Activated CD8-positive, alpha-beta memory T cell treated with anti-CD3 and anti-CD28 coated beads for 24 hours (primary cell): ENCODE data around the gene SH2D7.

Experiments used
- DNase-seq: peaks from one replicate; pipeline ENCODE4 v3.0.0-alpha.2; 2020

SH2D7 gene

DNA sequence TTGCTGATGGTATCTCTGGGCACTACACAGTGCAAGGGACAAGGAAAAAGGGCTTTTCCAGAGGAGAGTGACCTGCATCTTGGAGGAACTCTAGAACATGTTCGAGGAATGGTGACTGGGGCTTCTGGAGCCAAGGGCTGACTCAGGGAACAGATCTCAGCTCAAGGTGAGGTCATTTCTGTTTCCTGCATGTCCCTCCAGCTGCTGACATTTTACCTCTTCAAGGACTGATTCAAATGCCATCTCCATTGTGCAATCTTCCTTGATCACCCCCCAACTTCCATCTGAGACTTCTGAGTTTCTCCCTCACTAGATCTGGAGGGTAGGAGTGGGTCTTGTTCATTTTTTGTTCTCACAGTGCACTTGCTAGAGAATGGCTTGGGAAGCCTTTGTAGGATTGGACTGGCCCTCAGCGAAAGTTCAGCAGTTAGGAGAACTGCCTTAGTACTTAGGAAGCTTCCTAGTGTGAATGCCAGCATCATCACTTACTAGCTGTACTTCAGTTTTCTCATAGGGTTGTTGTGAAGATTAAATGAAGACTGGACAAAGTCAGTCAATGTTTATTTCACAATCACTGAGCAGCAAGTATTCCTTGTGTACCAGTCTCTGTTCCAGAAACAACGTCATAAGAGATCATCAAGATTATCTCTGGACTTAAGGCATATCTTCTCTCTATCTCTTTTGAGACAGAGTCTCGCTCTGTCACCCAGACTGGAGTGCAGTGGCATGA is 54.2 kb downstream of the SH2D7 start:
- peak; percentile 33 for DNase-seq

DNA sequence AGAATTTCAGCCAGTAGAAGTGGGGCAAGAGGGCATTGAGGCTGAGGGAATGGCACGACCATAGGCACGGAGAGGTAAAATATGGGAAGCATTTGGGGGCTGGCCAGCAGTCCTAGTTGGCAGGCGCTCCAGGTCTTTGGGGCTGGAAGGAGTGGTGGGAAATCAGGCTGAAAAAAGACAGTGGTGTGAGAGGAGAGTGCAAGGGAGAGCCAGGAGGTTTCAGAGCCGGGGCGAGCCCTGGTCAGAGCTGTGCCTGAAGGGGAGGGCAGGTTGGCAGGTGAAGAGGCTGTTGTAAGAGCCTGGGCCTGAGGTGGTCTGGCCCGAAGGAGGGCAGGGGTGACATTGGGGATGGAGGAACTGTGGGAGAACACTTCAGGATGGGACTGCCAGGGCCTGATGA is 55.2 kb downstream of the SH2D7 start:
- DNase-seq: no peak

DNA sequence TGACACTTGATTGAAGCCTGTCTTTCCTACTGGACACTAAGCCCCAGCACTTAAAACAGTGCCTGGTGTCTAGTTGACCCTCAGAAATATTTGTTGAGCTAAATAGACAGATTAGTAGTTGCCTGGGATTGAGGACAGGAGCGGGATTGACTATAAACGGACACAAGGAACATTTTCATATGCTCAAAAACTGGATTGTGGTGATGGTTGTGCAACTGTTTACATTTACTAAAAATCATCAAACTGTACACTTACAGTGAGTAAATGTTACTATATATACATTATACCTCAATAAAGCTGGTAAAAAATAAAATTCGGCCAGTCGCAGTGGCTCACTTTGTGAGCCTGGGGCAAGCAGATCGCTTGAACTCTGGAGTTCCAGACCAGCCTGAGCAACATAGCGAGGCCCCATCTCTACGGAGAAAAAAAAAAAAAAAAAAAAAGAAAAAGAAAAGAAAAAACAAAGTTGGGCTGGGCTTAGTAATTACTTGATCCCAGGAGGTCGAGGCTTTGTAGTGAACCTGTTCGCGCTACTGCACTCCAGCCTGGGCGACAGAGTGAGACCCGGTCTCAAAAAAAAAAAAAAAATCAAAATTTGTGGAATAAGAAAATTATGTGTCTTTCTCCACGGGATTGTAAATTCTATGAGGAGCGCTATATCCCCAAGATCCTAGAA is 56.2 kb downstream of the SH2D7 start:
- no peak for DNase-seq

DNA sequence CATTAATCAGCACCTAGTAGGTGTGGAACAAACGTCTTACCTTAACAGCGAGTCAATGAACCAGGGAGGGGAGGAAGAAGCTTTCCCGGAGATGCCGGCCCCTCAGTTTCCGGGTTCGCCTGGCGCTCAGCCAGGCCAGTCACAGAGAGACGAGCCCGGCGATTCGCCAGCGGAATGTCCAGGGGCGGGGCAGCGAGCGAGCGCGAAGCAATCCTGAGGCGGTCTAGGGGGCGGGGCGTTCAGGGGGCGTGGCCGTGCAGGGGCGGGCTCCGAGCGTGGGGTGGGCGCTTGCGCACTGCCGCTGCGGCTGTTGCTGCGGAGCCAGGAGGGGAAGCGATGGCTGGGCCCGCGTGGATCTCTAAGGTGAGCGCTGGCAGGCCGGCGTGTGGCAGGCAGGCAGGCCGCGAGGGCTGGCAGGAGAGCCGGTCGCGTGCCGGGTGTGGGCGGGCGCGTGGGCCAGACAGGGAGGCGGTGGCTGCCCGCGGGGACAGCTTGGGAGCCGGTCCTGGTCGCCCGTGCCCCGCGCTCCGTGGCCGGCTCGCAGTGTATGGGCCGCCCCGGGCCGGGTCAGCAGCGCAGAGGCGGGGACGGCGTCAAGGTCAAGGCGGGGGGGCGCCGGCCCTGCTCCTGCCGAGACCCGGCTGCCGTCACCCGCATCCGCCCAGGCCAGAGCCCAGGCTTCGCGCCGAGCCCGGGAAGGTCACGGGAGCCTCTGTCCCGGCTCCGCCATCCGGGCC is 56.9 kb downstream of the SH2D7 start, which contains the start of gene IDH3A:
TSS of gene IDH3A (plus strand) at position 295 of the 737 bp plus-strand sequence. CDS start at position 337, 42 bp downstream.
- DNase-seq: peak; percentile 100

DNA sequence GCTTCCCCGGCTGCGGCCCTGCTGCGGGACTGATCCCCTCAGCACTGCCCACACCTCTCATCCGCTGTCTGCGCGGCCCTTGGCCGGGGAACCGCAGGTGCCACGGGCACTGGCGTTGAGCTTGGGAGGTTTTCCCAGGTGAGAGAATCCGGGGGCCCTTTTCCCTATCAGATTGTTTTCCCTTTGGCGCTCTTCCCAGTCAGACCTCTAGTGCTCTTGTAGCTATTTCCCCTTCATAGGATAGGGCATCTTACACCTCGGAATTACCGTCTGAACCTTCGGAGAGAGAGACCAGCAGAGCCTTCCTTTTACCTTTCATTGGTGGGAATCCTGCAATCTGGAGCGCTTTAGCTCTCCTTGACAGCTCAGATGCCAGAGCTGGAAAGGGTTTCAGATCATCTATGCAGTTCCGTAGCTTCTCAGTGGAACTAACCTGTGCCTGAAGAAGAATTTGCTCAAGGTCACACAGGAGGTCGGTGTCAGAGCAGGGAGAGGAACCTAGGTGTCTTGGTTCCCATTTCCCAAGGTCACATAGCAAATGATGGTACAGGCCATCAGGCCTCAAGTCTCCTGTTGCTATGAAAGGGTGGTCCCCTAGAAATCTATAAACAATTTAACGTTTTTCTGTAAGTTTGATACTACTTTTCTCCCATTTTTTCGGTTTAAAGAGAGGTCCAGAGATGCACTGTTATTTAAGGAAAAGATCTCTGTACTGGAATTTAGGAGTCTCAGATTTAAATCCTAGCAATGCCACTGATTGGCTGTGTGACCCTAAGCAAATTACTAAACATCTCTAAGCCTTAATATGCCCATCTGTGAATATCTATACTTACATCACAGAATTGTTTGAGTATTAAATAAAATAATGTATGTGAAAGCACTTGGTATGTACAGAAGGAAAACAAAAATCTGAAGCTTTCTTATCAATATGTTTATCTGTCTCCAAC is 57.7 kb downstream of the SH2D7 start:
- DNase-seq: peak; percentile 59

DNA sequence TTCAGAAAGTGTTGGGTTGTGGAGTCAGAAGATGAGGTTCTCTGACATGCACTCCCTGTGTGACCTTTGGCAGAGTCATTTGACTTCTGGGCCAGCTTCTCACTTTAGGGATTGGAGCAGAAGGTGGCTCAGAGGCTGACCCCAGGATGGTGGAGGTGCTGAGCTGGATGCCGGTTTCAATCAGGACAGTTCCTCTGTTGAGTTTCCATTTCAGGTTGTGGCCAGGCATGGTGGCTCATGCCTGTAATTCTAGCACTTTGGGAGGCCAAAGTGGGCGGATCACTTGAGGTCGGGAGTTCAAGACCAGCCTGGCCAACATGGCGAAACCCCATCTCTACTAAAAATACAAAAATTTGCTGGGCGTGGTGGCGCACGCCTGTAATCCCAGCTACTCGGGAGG is 58.7 kb downstream of the SH2D7 start:
- peak; percentile 33 for DNase-seq
